WTC11 (cell line): Measurements from ENCODE around the gene ZNF800. TPM values are rescaled to one million over a fixed set of nuclear protein-coding genes. Genes with fewer than 3 reads are reported as not detected.

Experiments used
- ATAC-seq: fragments of 200-7000 bp; cut with Tn5 transposase; 2 replicates; pipeline ENCODE4 v1.10.0; 2021; ENCODE audit warnings: mild to moderate bottlenecking, moderate library complexity
- CTCF ChIA-PET: fragments of 300-600 bp; sonication (Branson Sonifier 250); formaldehyde crosslinking; loops from one replicate; lab custom pipeline; 2021; ENCODE audit warnings: antibody characterized with exemption; lab: Charles Lee
- POLR2A ChIA-PET: fragments of 350-600 bp; sonication (Branson Sonifier 250); formaldehyde crosslinking; loops from one replicate; lab custom pipeline; 2021; ENCODE audit warnings: antibody characterized with exemption; lab: Charles Lee
- DNase-seq: peaks from one replicate; pipeline ENCODE4 v3.0.0; 2021; ENCODE audit warnings: low spot score
- H3K27ac Mint-ChIP-seq: 2 replicates; pipeline ENCODE4 v1.8.0; 2021; ENCODE audit warnings: mixed read lengths
- H3K27me3 Mint-ChIP-seq: 2 replicates; pipeline ENCODE4 v1.8.0; 2021; ENCODE audit warnings: low read depth, mild to moderate bottlenecking, moderate library complexity, mixed read lengths
- H3K36me3 Mint-ChIP-seq: 2 replicates; pipeline ENCODE4 v1.8.0; 2021; ENCODE audit warnings: mixed read lengths
- H3K4me1 Mint-ChIP-seq: 2 replicates; pipeline ENCODE4 v1.8.0; 2022; ENCODE audit warnings: mixed read lengths
- H3K4me3 Mint-ChIP-seq: 2 replicates; pipeline ENCODE4 v1.8.0; 2021; ENCODE audit warnings: mild to moderate bottlenecking, moderate library complexity, mixed read lengths
- H3K9me3 Mint-ChIP-seq: 2 replicates; pipeline ENCODE4 v1.8.0; 2021; ENCODE audit warnings: mixed read lengths
- EMX1 ChIP-seq: fragments of 250-450 bp; sonication (Bioruptor Pico); IDR thresholded peaks from 2 replicates; pipeline ENCODE4 v1.8.0; 2021; ENCODE audit warnings: mild to moderate bottlenecking
- FOXP1 ChIP-seq: sonication (generic); formaldehyde crosslinking; IDR thresholded peaks from 2 replicates; pipeline ENCODE4 v1.8.0; 2022; ENCODE audit warnings: missing genetic modification reagents, mild to moderate bottlenecking, moderate library complexity, borderline replicate concordance
- GRHL2 ChIP-seq: fragments of 250-450 bp; sonication (Bioruptor Pico); IDR thresholded peaks from 2 replicates; pipeline ENCODE4 v1.8.0; 2022; ENCODE audit warnings: mild to moderate bottlenecking, moderate library complexity; ENCODE audit not compliant: insufficient replicate concordance, severe bottlenecking
- IRF2 ChIP-seq: sonication (generic); formaldehyde crosslinking; IDR thresholded peaks from 2 replicates; pipeline ENCODE4 v1.8.0; 2022; ENCODE audit warnings: low read depth, missing genetic modification reagents, borderline replicate concordance
- RELA ChIP-seq: sonication (generic); formaldehyde crosslinking; IDR thresholded peaks from 2 replicates; pipeline ENCODE4 v1.8.1; 2022; ENCODE audit warnings: missing genetic modification reagents, mild to moderate bottlenecking, borderline replicate concordance
- RORB ChIP-seq: fragments of 250-450 bp; sonication (Bioruptor Pico); IDR thresholded peaks from 2 replicates; pipeline ENCODE4 v1.9.0; 2021; ENCODE audit warnings: mild to moderate bottlenecking
- SOX15 ChIP-seq: fragments of 250-450 bp; sonication (Bioruptor Pico); IDR thresholded peaks from 2 replicates; pipeline ENCODE4 v1.9.0; 2021; ENCODE audit warnings: mild to moderate bottlenecking
- ZNF138 ChIP-seq: sonication (generic); formaldehyde crosslinking; conservative IDR thresholded peaks from 2 replicates; pipeline ENCODE4 v1.8.1; 2022; ENCODE audit warnings: mild to moderate bottlenecking, moderate library complexity, missing genetic modification reagents
- ZNF423 ChIP-seq: fragments of 250-450 bp; sonication (Bioruptor Pico); IDR thresholded peaks from 2 replicates; pipeline ENCODE4 v2.1.2; 2022; ENCODE audit warnings: mild to moderate bottlenecking, moderate library complexity
- total RNA-seq: library from RNA; stranded (reverse); gene quantifications from 3 replicates; pipeline ENCODE4 v1.2.3, GENCODE V29; 2021
- TF ChIP-seq, protein P1 (sequence below): sonication (generic); formaldehyde crosslinking; IDR thresholded peaks from 2 replicates; pipeline ENCODE4 v1.8.1; 2022; ENCODE audit warnings: low read depth, missing genetic modification reagents, borderline replicate concordance
- TF ChIP-seq, protein P2 (sequence below): sonication (generic); formaldehyde crosslinking; IDR thresholded peaks from 2 replicates; pipeline ENCODE4 v1.8.1; 2023; ENCODE audit warnings: mild to moderate bottlenecking, missing genetic modification reagents, moderate library complexity
- TF ChIP-seq, protein P3 (sequence below): sonication (generic); formaldehyde crosslinking; conservative IDR thresholded peaks from 2 replicates; pipeline ENCODE4 v1.8.1; 2022; ENCODE audit warnings: mild to moderate bottlenecking, missing genetic modification reagents
- TF ChIP-seq, protein P4 (sequence below): sonication (generic); formaldehyde crosslinking; IDR thresholded peaks from 2 replicates; pipeline ENCODE4 v1.8.0; 2022; ENCODE audit warnings: mild to moderate bottlenecking, missing genetic modification reagents
- TF ChIP-seq, protein P5 (sequence below): fragments of 250-450 bp; sonication (Bioruptor Pico); conservative IDR thresholded peaks from 2 replicates; pipeline ENCODE4 v1.9.0; 2021; ENCODE audit warnings: mild to moderate bottlenecking
- TF ChIP-seq, protein P6 (sequence below): sonication (generic); formaldehyde crosslinking; IDR thresholded peaks from 2 replicates; pipeline ENCODE4 v1.8.1; 2022; ENCODE audit warnings: mild to moderate bottlenecking, moderate library complexity, missing genetic modification reagents
- TF ChIP-seq, protein P7 (sequence below): sonication (generic); formaldehyde crosslinking; IDR thresholded peaks from 2 replicates; pipeline ENCODE4 v1.8.1; 2023; ENCODE audit warnings: mild to moderate bottlenecking, missing genetic modification reagents, moderate library complexity
- TF ChIP-seq, protein P8 (sequence below): fragments of 200-600 bp; IDR thresholded peaks from 2 replicates; pipeline ENCODE4 v1.8.0; 2022; ENCODE audit warnings: antibody characterized with exemption

The ZNF800 gene
- total RNA-seq, 1 experiment from 2014 or later = 5.7 TPM

DNA sequence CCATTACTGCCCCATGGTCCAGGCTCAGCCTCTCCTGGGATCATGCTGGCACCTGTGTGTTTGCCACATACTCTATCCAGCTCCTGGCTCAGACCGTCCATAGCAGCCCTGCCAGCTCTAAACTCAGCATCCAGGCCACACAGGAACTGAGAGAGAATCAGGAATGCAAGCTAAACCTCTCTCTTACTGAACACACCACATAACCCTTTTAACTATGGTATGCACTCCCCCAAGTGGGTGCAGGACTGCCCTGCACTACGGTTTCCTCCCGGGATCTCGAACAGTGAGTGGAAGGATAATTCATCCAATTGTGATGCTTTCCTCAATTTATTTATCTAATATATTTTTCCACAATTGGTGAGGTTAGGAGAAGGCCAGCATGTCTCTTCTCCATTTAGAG lies 17.1 kb upstream of the ZNF800 start (continued):
- TF ChIP-seq, protein P1, sequence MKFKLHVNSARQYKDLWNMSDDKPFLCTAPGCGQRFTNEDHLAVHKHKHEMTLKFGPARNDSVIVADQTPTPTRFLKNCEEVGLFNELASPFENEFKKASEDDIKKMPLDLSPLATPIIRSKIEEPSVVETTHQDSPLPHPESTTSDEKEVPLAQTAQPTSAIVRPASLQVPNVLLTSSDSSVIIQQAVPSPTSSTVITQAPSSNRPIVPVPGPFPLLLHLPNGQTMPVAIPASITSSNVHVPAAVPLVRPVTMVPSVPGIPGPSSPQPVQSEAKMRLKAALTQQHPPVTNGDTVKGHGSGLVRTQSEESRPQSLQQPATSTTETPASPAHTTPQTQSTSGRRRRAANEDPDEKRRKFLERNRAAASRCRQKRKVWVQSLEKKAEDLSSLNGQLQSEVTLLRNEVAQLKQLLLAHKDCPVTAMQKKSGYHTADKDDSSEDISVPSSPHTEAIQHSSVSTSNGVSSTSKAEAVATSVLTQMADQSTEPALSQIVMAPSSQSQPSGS (CRISPR knock-in tag) = no peak
- TF ChIP-seq, protein P2, sequence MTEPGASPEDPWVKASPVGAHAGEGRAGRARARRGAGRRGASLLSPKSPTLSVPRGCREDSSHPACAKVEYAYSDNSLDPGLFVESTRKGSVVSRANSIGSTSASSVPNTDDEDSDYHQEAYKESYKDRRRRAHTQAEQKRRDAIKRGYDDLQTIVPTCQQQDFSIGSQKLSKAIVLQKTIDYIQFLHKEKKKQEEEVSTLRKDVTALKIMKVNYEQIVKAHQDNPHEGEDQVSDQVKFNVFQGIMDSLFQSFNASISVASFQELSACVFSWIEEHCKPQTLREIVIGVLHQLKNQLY (CRISPR knock-in tag) = no peak
- no peak for TF ChIP-seq EMX1 (CRISPR knock-in tag)
- no peak for TF ChIP-seq FOXP1 (CRISPR knock-in tag)
- TF ChIP-seq, protein P3, sequence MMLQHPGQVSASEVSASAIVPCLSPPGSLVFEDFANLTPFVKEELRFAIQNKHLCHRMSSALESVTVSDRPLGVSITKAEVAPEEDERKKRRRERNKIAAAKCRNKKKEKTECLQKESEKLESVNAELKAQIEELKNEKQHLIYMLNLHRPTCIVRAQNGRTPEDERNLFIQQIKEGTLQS (CRISPR knock-in tag) = no peak
- TF ChIP-seq, protein P4, sequence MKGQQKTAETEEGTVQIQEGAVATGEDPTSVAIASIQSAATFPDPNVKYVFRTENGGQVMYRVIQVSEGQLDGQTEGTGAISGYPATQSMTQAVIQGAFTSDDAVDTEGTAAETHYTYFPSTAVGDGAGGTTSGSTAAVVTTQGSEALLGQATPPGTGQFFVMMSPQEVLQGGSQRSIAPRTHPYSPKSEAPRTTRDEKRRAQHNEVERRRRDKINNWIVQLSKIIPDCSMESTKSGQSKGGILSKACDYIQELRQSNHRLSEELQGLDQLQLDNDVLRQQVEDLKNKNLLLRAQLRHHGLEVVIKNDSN (CRISPR knock-in tag) = no peak
- TF ChIP-seq, protein P5, sequence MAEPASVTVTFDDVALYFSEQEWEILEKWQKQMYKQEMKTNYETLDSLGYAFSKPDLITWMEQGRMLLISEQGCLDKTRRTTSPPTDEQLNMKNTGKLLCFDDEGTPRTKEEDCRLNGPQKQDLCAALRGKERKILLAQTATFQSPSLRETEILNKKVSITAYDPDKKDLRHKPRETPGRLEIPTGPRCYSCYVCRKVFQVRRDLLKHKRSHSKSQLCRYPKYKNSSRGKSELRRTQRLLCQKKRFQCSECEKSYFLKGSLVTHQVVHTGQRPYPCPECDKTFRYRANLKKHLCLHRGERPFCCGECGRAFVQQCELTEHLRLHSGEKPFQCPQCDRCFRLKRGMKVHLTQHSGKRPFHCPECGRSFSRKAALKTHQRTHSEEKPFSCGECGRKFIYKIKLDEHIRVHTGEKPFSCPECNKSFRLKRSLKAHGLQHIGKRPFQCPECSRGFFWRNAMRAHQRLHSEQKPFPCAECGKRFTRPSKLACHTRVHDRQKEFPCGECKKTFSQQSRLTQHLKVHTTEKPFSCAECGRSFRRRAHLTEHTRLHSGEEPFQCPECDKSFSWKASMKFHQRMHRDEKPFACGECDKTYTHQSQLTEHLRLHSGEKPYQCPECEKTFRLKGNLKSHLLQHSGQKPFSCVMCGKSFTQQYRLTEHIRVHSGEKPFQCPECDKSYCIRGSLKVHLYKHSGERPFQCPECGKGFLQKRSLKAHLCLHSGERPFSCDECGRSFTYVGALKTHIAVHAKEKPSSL (CRISPR knock-in tag) = no peak
- TF ChIP-seq RORB (CRISPR knock-in tag) = no peak

DNA sequence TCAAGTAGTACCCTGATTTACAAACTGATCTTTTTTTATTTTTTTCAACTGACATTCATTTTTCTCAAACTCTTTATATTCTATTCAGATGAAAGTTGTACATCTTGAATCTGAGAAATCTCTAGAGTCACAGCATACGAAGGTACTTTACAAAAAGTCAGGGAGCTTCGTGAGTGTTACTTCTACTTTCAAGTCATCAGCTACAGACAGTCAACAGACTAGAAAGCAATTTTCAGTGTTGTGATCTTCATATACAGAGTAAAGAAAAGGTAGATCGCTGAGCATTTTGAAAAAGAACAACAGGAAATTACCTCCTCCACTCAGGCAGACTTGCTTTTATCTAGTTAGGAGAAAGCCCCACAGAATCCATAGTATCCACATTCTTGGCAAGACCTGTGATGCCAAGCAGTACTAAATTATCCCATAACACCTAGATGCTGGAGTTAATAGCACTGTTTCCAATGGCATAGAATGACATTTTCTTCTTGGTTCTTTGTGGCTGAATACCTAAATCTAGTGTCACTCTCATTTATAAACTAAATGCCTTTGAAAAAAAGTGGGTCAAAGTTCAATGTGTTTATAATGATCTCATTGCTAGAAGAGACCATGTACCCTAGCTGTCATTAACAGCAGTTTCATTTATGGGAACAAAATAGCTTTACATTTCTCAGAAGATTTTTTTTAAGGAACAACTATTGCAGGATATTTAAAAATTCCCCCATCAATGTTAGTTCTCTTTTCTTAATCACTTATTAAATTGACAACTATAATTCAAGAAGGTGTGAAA lies 12.0 kb upstream of the ZNF800 start:
- TF ChIP-seq, protein P5 (CRISPR knock-in tag) = no peak
- TF ChIP-seq SOX15 (no peak), RELA (CRISPR knock-in tag) (no peak), IRF2 (CRISPR knock-in tag) (no peak), GRHL2 (CRISPR knock-in tag) (no peak), ZNF423 (CRISPR knock-in tag) (no peak), ZNF138 (no peak)
- TF ChIP-seq, protein P2 (CRISPR knock-in tag) = no peak
- TF ChIP-seq, protein P6, sequence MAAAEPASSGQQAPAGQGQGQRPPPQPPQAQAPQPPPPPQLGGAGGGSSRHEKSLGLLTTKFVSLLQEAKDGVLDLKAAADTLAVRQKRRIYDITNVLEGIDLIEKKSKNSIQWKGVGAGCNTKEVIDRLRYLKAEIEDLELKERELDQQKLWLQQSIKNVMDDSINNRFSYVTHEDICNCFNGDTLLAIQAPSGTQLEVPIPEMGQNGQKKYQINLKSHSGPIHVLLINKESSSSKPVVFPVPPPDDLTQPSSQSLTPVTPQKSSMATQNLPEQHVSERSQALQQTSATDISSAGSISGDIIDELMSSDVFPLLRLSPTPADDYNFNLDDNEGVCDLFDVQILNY (CRISPR knock-in tag) = no peak
- TF ChIP-seq, protein P7, sequence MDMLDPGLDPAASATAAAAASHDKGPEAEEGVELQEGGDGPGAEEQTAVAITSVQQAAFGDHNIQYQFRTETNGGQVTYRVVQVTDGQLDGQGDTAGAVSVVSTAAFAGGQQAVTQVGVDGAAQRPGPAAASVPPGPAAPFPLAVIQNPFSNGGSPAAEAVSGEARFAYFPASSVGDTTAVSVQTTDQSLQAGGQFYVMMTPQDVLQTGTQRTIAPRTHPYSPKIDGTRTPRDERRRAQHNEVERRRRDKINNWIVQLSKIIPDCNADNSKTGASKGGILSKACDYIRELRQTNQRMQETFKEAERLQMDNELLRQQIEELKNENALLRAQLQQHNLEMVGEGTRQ (CRISPR knock-in tag) = no peak
- TF ChIP-seq, protein P8, sequence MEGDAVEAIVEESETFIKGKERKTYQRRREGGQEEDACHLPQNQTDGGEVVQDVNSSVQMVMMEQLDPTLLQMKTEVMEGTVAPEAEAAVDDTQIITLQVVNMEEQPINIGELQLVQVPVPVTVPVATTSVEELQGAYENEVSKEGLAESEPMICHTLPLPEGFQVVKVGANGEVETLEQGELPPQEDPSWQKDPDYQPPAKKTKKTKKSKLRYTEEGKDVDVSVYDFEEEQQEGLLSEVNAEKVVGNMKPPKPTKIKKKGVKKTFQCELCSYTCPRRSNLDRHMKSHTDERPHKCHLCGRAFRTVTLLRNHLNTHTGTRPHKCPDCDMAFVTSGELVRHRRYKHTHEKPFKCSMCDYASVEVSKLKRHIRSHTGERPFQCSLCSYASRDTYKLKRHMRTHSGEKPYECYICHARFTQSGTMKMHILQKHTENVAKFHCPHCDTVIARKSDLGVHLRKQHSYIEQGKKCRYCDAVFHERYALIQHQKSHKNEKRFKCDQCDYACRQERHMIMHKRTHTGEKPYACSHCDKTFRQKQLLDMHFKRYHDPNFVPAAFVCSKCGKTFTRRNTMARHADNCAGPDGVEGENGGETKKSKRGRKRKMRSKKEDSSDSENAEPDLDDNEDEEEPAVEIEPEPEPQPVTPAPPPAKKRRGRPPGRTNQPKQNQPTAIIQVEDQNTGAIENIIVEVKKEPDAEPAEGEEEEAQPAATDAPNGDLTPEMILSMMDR = no peak
- TF ChIP-seq, all 79 proteins: peak for 0
- DNase-seq (no peak), ATAC-seq (no peak)
- no peaks in the 10 kb centered on the region for H3K36me3 Mint-ChIP-seq
- no peak overlapping the region for H3K4me3 Mint-ChIP-seq
- ChIA-PET CTCF (interaction anchor here (1.6 kb wide), 1 partner anchor 57 kb away, joined by 4 read pairs; no protein-coding TSS in a partner anchor), POLR2A (no interaction called here)
- H3K4me1 Mint-ChIP-seq = no peaks in the 10 kb centered on the region
- H3K27ac Mint-ChIP-seq = no peak overlapping the region
- H3K9me3 Mint-ChIP-seq = no peaks in the 10 kb centered on the region
- H3K27me3 Mint-ChIP-seq = peaks cover 45% of the 10 kb centered on the region
